Activated naive CD4-positive, alpha-beta T cell treated with anti-CD3 and anti-CD28 coated beads for 36 hours (primary cell): ENCODE data around the gene NACC2. TPM values are rescaled to one million over a fixed set of nuclear protein-coding genes. Genes with fewer than 3 reads are reported as not detected.

ENCODE experiments used
- CTCF ChIA-PET: fragments of 350-600 bp; sonication (Branson Sonifier 250); formaldehyde crosslinking; loops from one replicate; lab custom pipeline; 2021; ENCODE audit warnings: antibody characterized with exemption; lab: Charles Lee
- DNase-seq: peaks from one replicate; pipeline ENCODE4 v3.0.0-alpha.2; 2020
- H3K27ac Mint-ChIP-seq: one replicate; pipeline ENCODE4 v1.8.0; 2021; ENCODE audit warnings: mild to moderate bottlenecking, mixed read lengths
- H3K27me3 Mint-ChIP-seq: one replicate; pipeline ENCODE4 v1.8.0; 2021; ENCODE audit warnings: low read depth, mixed read lengths
- H3K36me3 Mint-ChIP-seq: one replicate; pipeline ENCODE4 v1.8.0; 2021; ENCODE audit warnings: low read depth, mixed read lengths
- H3K4me1 Mint-ChIP-seq: one replicate; pipeline ENCODE4 v1.8.0; 2021; ENCODE audit warnings: low read depth, mixed read lengths
- H3K4me3 Mint-ChIP-seq: one replicate; pipeline ENCODE4 v1.8.0; 2021; ENCODE audit warnings: mild to moderate bottlenecking, moderate library complexity, mixed read lengths
- H3K9me3 Mint-ChIP-seq: one replicate; pipeline ENCODE4 v1.8.0; 2021; ENCODE audit warnings: mixed read lengths
- intact Hi-C: fragments of 100-400 bp; cut with micrococcal nuclease; formaldehyde crosslinking; loops from one replicate; pipeline ENCODE4 v1.15.1; 2023
- total RNA-seq, 2 experiments: library from RNA; stranded (reverse); gene quantifications; one replicate each; pipeline ENCODE4 v1.2.3, GENCODE V29; 2021

The NACC2 gene
- total RNA-seq, 2 experiments from 2014 or later = 3.4 to 3.5 TPM

- intact Hi-C loops = no loop called here
- no peaks in the 10 kb centered on the region for H3K27me3 Mint-ChIP-seq
- no peaks in the 10 kb centered on the region for H3K9me3 Mint-ChIP-seq
- H3K4me3 Mint-ChIP-seq = no peak overlapping the region
- no peak for DNase-seq
- CTCF ChIA-PET = no interaction called here
- no peaks in the 10 kb centered on the region for H3K36me3 Mint-ChIP-seq
- peaks cover 19% of the 10 kb centered on the region for H3K4me1 Mint-ChIP-seq
- H3K27ac Mint-ChIP-seq = no peak overlapping the region
Observed at GRCh38 chr9:135994501-135995192, 100.4 kb downstream of the NACC2 start.

- no peak for DNase-seq
- CTCF ChIA-PET = no interaction called here
- Mint-ChIP-seq H3K4me1 (peaks cover 20% of the 10 kb centered on the region), H3K27ac (no peak overlapping the region), H3K36me3 (no peaks in the 10 kb centered on the region), H3K9me3 (no peaks in the 10 kb centered on the region), H3K4me3 (no peak overlapping the region), H3K27me3 (no peaks in the 10 kb centered on the region)
- intact Hi-C loops = no loop called here
Observed at GRCh38 chr9:135993765-135994500, 101.2 kb downstream of the NACC2 start.

DNA sequence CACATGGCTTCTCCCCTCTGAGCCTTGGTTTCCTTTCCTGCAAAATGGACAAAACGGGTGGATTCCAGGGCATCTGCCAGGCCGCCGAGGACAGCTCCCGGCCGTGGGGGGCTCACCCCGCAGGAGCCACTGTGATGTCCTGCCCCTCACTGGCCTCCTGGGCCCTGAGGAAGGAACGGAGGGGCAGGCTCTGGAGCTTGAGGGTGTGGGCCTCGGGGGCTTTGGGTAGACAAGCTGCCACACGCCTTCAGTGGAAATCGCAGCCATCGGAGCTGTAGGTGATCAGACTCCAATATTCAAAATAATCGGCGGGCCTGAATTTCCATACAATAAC lies 101.7 kb downstream of the NACC2 start:
- Mint-ChIP-seq H3K27ac (no peak overlapping the region), H3K4me1 (peaks cover 20% of the 10 kb centered on the region), H3K9me3 (no peaks in the 10 kb centered on the region), H3K36me3 (no peaks in the 10 kb centered on the region), H3K27me3 (no peaks in the 10 kb centered on the region), H3K4me3 (no peak overlapping the region)
- intact Hi-C loops = no loop called here
- DNase-seq = no peak
- CTCF ChIA-PET = no interaction called here

- no peaks in the 10 kb centered on the region for H3K27me3 Mint-ChIP-seq
- CTCF ChIA-PET = no interaction called here
- DNase-seq = peak; percentile 58
- H3K27ac Mint-ChIP-seq = no peak overlapping the region
- H3K4me3 Mint-ChIP-seq = no peak overlapping the region
- no peaks in the 10 kb centered on the region for H3K36me3 Mint-ChIP-seq
- peaks cover 20% of the 10 kb centered on the region for H3K4me1 Mint-ChIP-seq
- intact Hi-C loops = no loop called here
- H3K9me3 Mint-ChIP-seq = no peaks in the 10 kb centered on the region
Observed at GRCh38 chr9:135992486-135993408, 102.3 kb downstream of the NACC2 start.

DNA sequence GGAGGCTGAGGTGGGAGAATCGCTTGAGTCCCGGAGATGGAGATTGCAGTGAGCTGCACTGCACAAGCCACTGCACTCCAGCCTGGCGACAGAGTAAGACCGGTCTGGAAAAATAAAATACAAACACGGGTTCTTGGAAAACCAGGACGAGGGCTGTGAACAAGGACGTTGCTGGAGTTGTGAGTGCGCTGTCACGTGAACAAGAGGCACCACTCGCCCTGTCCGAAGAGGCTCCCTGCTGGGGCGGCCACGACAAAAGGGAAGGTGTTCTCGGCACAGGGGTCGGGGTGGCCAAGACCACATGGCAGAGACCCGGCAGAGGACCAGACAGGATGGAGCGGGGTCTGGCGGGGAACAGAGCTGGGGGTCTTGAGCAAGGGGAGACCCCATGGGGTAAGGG lies 103.3 kb downstream of the NACC2 start:
- no peak for DNase-seq
- peaks cover 20% of the 10 kb centered on the region for H3K4me1 Mint-ChIP-seq
- H3K36me3 Mint-ChIP-seq = no peaks in the 10 kb centered on the region
- CTCF ChIA-PET = no interaction called here
- no peaks in the 10 kb centered on the region for H3K9me3 Mint-ChIP-seq
- H3K4me3 Mint-ChIP-seq = no peak overlapping the region
- intact Hi-C loops = no loop called here
- H3K27me3 Mint-ChIP-seq = no peaks in the 10 kb centered on the region
- no peak overlapping the region for H3K27ac Mint-ChIP-seq

DNA sequence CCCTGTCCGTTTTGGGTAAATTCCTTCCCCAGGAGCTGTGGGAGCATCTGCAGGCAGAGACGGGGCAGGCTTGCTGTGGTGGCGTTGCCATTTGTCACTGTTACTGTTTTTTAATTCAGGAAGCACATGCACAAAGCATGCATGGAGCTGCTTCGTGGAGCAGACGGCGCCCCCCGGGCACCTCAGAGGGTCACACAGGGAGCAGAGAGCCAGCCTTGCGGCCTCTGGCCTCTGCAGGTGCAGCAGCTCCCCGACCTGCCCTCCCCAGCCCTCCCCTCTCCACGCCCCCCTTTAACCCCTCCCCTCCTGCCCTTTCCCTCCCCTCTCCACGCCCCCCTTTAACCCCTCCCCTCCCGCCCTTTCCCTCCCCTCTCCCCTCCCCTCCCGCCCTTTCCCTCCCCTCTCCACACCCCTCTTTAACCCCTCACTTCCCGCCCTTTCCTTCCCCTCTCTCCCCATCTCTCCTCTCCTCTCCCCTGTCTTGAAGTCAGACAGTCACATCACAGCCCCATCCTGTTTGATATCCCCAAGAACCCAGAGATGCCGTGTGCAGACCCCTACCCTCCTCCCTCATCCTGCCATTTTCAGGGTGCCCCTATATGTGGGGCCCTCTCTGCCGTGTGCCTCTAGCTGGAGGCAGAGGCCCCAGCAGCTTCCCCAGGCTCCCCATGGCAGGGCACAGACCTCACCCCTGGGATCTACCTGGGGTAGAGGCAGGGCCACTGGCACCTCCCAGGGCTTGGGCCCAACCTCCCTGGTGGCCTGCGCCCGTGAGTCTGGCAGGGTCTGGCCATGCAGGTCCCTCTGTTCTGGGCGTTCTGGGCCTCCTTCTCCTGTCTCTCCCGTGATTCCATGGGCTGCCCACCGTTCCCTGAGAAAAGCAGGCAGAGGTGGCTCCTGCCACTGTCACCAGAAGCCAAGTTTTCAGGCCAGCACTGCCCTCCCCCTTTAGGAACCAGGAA lies 104.3 kb downstream of the NACC2 start:
- H3K9me3 Mint-ChIP-seq = no peaks in the 10 kb centered on the region
- H3K27ac Mint-ChIP-seq = no peak overlapping the region
- H3K4me3 Mint-ChIP-seq = no peak overlapping the region
- H3K36me3 Mint-ChIP-seq = no peaks in the 10 kb centered on the region
- peak; percentile 46 for DNase-seq
- H3K4me1 Mint-ChIP-seq = peaks cover 20% of the 10 kb centered on the region
- no peaks in the 10 kb centered on the region for H3K27me3 Mint-ChIP-seq
- intact Hi-C loops = no loop called here
- CTCF ChIA-PET = no interaction called here

DNA sequence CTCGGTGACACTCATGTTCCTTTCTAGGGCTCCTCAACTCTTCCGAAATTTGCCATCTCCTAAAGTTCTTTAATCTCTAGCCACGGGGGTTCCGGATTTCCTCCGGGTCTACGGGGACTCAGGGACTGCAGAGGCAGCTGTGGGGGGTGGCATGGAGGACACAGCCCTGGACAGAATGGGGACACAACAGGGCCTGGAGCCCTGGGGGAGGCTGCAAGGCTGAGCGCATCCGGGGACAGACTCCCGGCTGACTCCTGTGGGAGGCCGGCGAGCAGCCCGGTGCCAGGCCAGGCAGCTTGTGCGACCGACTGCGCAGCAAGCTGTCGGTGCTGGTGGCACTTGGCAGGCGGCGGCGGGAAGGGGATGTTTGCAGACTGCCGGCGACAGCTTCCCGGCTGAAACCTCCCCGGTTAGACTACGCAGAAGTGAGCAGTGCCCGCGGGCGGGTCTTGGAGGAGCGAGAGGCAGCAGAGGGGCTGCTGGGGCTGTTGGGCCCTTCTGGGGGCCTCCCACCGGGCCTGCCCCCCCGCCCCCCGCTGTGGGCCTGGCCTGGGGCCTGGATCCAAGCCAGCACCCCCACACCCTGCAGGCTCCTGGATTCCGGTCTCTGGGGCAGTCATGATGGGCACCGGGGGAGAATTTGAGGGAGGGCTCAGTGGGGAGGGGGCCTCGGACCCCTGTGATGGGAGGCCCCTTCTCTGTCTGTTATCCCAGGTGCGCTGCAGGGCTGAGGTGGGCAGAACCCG lies 105.2 kb downstream of the NACC2 start:
- H3K36me3 Mint-ChIP-seq = no peaks in the 10 kb centered on the region
- no peaks in the 10 kb centered on the region for H3K9me3 Mint-ChIP-seq

GRCh38 chr9:135989157-135989556 lies 105.9 kb downstream of the NACC2 start:
- Mint-ChIP-seq H3K27me3 (no peaks in the 10 kb centered on the region), H3K4me1 (peaks cover 20% of the 10 kb centered on the region), H3K27ac (no peak overlapping the region), H3K4me3 (no peak overlapping the region), H3K9me3 (no peaks in the 10 kb centered on the region), H3K36me3 (no peaks in the 10 kb centered on the region)
- DNase-seq = no peak
- intact Hi-C loops = no loop called here
- CTCF ChIA-PET = interaction anchor here (1.1 kb wide), 1 partner anchor 192 kb away, joined by 3 read pairs; no protein-coding TSS in a partner anchor

More for the DNA sequence above, 105.2 kb downstream of the NACC2 start:
- Mint-ChIP-seq H3K27me3 (no peaks in the 10 kb centered on the region), H3K4me1 (peaks cover 20% of the 10 kb centered on the region), H3K27ac (no peak overlapping the region), H3K4me3 (no peak overlapping the region)
- intact Hi-C loops = no loop called here
- CTCF ChIA-PET = no interaction called here
- peak; percentile 66 for DNase-seq

DNA sequence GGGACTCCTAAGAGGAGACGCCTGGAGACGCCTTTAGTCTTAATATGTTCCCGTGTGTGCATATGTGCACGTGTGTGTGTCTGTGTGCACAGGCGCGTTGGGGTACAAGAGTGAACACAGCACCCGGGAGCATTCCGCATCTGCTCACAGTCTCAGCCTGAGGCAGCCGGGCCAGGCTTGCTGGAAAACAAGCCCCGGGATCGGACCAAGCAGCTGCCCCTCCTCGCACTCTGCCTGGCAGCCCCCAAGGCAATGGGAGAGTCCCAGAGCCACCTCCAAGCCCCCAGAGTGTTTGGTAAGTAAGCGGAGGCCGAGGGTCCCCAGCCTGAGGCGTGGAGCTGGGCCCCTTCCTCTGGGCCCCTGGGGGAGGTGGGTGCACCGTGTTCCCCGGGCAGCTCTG lies 106.6 kb downstream of the NACC2 start:
- Mint-ChIP-seq H3K4me1 (peaks cover 20% of the 10 kb centered on the region), H3K27me3 (no peaks in the 10 kb centered on the region), H3K9me3 (no peaks in the 10 kb centered on the region), H3K36me3 (no peaks in the 10 kb centered on the region), H3K4me3 (no peak overlapping the region), H3K27ac (no peak overlapping the region)
- CTCF ChIA-PET = interaction anchor here (1.1 kb wide), 1 partner anchor 191 kb away, joined by 3 read pairs; no protein-coding TSS in a partner anchor
- intact Hi-C loops = no loop called here
- DNase-seq = no peak

DNA sequence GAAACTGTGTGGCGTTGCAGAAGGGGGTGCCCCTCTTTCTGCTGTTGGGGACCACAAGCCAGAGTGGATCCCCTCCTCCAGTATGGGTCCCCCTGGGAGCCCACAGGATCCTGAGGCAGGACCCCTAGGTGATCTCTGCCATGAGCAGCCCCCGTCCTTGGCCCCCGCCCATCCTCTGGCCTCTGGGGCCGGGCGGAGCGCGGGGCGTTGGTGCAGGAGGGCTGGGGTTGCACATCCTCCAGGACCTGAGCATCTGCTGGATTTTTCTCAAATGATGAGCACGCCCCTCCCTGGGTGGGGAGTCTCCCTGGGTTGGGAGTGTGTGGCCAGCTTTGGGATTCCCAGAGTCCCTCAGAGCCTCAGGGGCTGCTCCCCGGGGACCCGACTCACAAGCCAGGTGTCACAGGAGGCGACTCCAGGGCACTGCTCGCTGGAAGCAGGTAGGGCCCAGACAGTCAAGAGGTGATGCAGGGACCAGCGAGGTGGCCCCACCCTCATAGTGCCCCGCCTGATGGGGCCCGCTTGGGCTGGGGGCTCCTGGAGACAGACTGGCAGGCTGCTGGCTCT lies 107.2 kb downstream of the NACC2 start:
- Mint-ChIP-seq H3K36me3 (no peaks in the 10 kb centered on the region), H3K27ac (no peak overlapping the region), H3K4me3 (no peak overlapping the region), H3K27me3 (no peaks in the 10 kb centered on the region), H3K9me3 (no peaks in the 10 kb centered on the region), H3K4me1 (peaks cover 20% of the 10 kb centered on the region)
- intact Hi-C loops = no loop called here
- CTCF ChIA-PET = interaction anchor here (1.1 kb wide), 1 partner anchor 190 kb away, joined by 3 read pairs; no protein-coding TSS in a partner anchor
- DNase-seq = no peak

DNA sequence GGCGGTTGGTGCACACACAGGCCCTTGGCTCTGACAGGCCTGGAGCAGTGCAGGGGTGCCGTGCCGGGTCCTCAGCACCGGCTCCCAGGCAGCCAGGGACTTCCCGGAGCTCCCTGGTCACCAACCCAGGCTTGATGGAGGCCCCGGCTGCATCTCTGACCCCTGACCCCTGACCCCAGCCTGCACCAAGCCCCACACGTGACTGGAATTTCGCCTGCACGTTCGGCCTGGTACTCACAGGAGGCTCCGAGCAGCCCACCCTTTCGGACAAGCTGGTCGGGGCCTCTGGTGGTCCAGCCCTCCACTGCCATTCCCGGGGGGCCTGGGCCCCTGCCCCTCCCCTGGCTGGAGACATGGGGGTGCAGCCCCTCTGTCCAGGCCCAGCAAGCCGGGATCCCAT lies 108.5 kb downstream of the NACC2 start:
- H3K27ac Mint-ChIP-seq = no peak overlapping the region
- H3K4me1 Mint-ChIP-seq = peaks cover 13% of the 10 kb centered on the region
- H3K9me3 Mint-ChIP-seq = no peaks in the 10 kb centered on the region
- intact Hi-C loops = no loop called here
- H3K4me3 Mint-ChIP-seq = no peak overlapping the region
- CTCF ChIA-PET = no interaction called here
- DNase-seq = no peak
- no peaks in the 10 kb centered on the region for H3K27me3 Mint-ChIP-seq
- H3K36me3 Mint-ChIP-seq = no peaks in the 10 kb centered on the region
